A673 (cell line): ENCODE data around the gene CD276.

ENCODE experiments used
- EZH2 ChIP-seq: fragments of 200-600 bp; sonication (generic); IDR thresholded peaks from 2 replicates; pipeline ENCODE4 v1.6.1; 2017; ENCODE audit warnings: borderline replicate concordance, low read depth, mild to moderate bottlenecking, mixed read lengths, antibody characterized with exemption, low read length; ENCODE audit not compliant: poor library complexity, severe bottlenecking
- TF ChIP-seq, protein P1 (sequence below): fragments of 300-800, 200-600 bp; sonication (generic); conservative IDR thresholded peaks from 2 replicates; pipeline ENCODE4 v1.5.1; 2017; ENCODE audit warnings: low read depth, mild to moderate bottlenecking, antibody characterized with exemption, low read length, moderate library complexity, mixed read lengths

- TF ChIP-seq, protein P1, sequence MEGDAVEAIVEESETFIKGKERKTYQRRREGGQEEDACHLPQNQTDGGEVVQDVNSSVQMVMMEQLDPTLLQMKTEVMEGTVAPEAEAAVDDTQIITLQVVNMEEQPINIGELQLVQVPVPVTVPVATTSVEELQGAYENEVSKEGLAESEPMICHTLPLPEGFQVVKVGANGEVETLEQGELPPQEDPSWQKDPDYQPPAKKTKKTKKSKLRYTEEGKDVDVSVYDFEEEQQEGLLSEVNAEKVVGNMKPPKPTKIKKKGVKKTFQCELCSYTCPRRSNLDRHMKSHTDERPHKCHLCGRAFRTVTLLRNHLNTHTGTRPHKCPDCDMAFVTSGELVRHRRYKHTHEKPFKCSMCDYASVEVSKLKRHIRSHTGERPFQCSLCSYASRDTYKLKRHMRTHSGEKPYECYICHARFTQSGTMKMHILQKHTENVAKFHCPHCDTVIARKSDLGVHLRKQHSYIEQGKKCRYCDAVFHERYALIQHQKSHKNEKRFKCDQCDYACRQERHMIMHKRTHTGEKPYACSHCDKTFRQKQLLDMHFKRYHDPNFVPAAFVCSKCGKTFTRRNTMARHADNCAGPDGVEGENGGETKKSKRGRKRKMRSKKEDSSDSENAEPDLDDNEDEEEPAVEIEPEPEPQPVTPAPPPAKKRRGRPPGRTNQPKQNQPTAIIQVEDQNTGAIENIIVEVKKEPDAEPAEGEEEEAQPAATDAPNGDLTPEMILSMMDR, result no peak
- no peak for TF ChIP-seq EZH2
Measured at GRCh38 chr15:73686781-73687256, 2.6 kb downstream of the CD276 start.
